ENCODE results near the gene RAC2.

- TF ChIP-seq CTCF (IDR thresholded peaks at IDR 0.05 in 4 of 5, conservative IDR thresholded peaks at IDR 0.05 in 1 of 5) (no peak), POLR2A (IDR thresholded peaks at IDR 0.05) (no peak)
Observed at GRCh38 chr22:37186228-37186996, 57.7 kb downstream of the RAC2 start.

Measured in gastrocnemius medialis (tissue), 4 donors.